ENCODE measurements around the gene STON2. TPM values are rescaled to one million over a fixed set of nuclear protein-coding genes. Genes with fewer than 3 reads are reported as not detected.

The STON2 gene
- polyA plus RNA-seq, 2 donors = 8.5 to 20.4 TPM

GRCh38 chr14:81406863-81407262 lies 6.7 kb upstream of the STON2 start:
- no peaks in the 10 kb centered on the region for H3K27me3 ChIP-seq (ENCODE audit: control insufficient read depth in 1 of 2, insufficient read depth in 2 of 2, low read length in 2 of 2)
- no peak overlapping the region for H3K27ac ChIP-seq (ENCODE audit: low read depth in 2 of 2, low read length in 1 of 2)
- H3K9me3 ChIP-seq (ENCODE audit: control insufficient read depth in 2 of 2, insufficient read depth in 1 of 2, low read depth in 1 of 2, low read length in 1 of 2) = no peaks in the 10 kb centered on the region
- peaks cover 0 to 9% of the 10 kb centered on the region in 2 donors for H3K4me1 ChIP-seq (ENCODE audit: control insufficient read depth in 2 of 2, insufficient read depth in 2 of 2, low read length in 1 of 2)
- no peak overlapping the region for H3K4me3 ChIP-seq (ENCODE audit: low read depth in 1 of 2, low read length in 2 of 2)
- WGBS, 2 donors = 56 to 62% methylated on average over 4 of the region's 4 CpGs
- H3K36me3 ChIP-seq (ENCODE audit: control insufficient read depth in 2 of 2, insufficient read depth in 2 of 2, low read length in 1 of 2) = no peaks in the 10 kb centered on the region

GRCh38 chr14:81402123-81402495 lies 2.0 kb upstream of the STON2 start:
- WGBS, 2 donors = 76 to 85% methylated on average over 2 of the region's 2 CpGs
- no peaks in the 10 kb centered on the region for H3K36me3 ChIP-seq (ENCODE audit: control insufficient read depth in 2 of 2, insufficient read depth in 2 of 2, low read length in 1 of 2)
- H3K4me3 ChIP-seq (ENCODE audit: low read depth in 1 of 2, low read length in 2 of 2) = no peak overlapping the region
- H3K27me3 ChIP-seq (ENCODE audit: control insufficient read depth in 1 of 2, insufficient read depth in 2 of 2, low read length in 2 of 2) = no peaks in the 10 kb centered on the region
- peaks cover 0 to 14% of the 10 kb centered on the region in 2 donors for H3K4me1 ChIP-seq (ENCODE audit: control insufficient read depth in 2 of 2, insufficient read depth in 2 of 2, low read length in 1 of 2)
- peak overlapping the region; percentile 82 to 96 for H3K27ac ChIP-seq (ENCODE audit: low read depth in 2 of 2, low read length in 1 of 2)
- H3K9me3 ChIP-seq (ENCODE audit: control insufficient read depth in 2 of 2, insufficient read depth in 1 of 2, low read depth in 1 of 2, low read length in 1 of 2) = no peaks in the 10 kb centered on the region

GRCh38 chr14:81401420-81402122 lies 1.4 kb upstream of the STON2 start:
- H3K4me1 ChIP-seq (ENCODE audit: control insufficient read depth in 2 of 2, insufficient read depth in 2 of 2, low read length in 1 of 2) = peaks cover 0 to 14% of the 10 kb centered on the region in 2 donors
- H3K4me3 ChIP-seq (ENCODE audit: low read depth in 1 of 2, low read length in 2 of 2) = no peak overlapping the region
- H3K9me3 ChIP-seq (ENCODE audit: control insufficient read depth in 2 of 2, insufficient read depth in 1 of 2, low read depth in 1 of 2, low read length in 1 of 2) = no peaks in the 10 kb centered on the region
- 90 to 94% methylated on average over 2 of the region's 2 CpGs for WGBS, 2 donors
- no peaks in the 10 kb centered on the region for H3K36me3 ChIP-seq (ENCODE audit: control insufficient read depth in 2 of 2, insufficient read depth in 2 of 2, low read length in 1 of 2)
- no peaks in the 10 kb centered on the region for H3K27me3 ChIP-seq (ENCODE audit: control insufficient read depth in 1 of 2, insufficient read depth in 2 of 2, low read length in 2 of 2)
- H3K27ac ChIP-seq (ENCODE audit: low read depth in 2 of 2, low read length in 1 of 2) = peak overlapping the region; percentile 96

GRCh38 chr14:81400852-81401251 lies 728 bp upstream of the STON2 start:
- Histone ChIP-seq H3K9me3 (ENCODE audit: control insufficient read depth in 2 of 2, insufficient read depth in 1 of 2, low read depth in 1 of 2, low read length in 1 of 2) (no peaks in the 10 kb centered on the region), H3K27ac (ENCODE audit: low read depth in 2 of 2, low read length in 1 of 2) (peak overlapping the region; percentile 96), H3K4me3 (ENCODE audit: low read depth in 1 of 2, low read length in 2 of 2) (no peak overlapping the region), H3K27me3 (ENCODE audit: control insufficient read depth in 1 of 2, insufficient read depth in 2 of 2, low read length in 2 of 2) (no peaks in the 10 kb centered on the region), H3K4me1 (ENCODE audit: control insufficient read depth in 2 of 2, insufficient read depth in 2 of 2, low read length in 1 of 2) (peaks cover 0 to 14% of the 10 kb centered on the region in 2 donors), H3K36me3 (ENCODE audit: control insufficient read depth in 2 of 2, insufficient read depth in 2 of 2, low read length in 1 of 2) (no peaks in the 10 kb centered on the region)
- WGBS, 2 donors = 34 to 45% methylated on average over 8 of the region's 8 CpGs

GRCh38 chr14:81398196-81398891 lies 1.8 kb downstream of the STON2 start:
- 77 to 79% methylated on average over 6 of the region's 6 CpGs for WGBS, 2 donors
- Histone ChIP-seq H3K4me3 (ENCODE audit: low read depth in 1 of 2, low read length in 2 of 2) (no peak overlapping the region), H3K4me1 (ENCODE audit: control insufficient read depth in 2 of 2, insufficient read depth in 2 of 2, low read length in 1 of 2) (peaks cover under 1 to 13% of the 10 kb centered on the region in 2 donors), H3K36me3 (ENCODE audit: control insufficient read depth in 2 of 2, insufficient read depth in 2 of 2, low read length in 1 of 2) (peaks cover 0 to 4% of the 10 kb centered on the region in 2 donors), H3K9me3 (ENCODE audit: control insufficient read depth in 2 of 2, insufficient read depth in 1 of 2, low read depth in 1 of 2, low read length in 1 of 2) (no peaks in the 10 kb centered on the region), H3K27ac (ENCODE audit: low read depth in 2 of 2, low read length in 1 of 2) (peak overlapping the region in 1 of 2 donors; percentile 14), H3K27me3 (ENCODE audit: control insufficient read depth in 1 of 2, insufficient read depth in 2 of 2, low read length in 2 of 2) (no peaks in the 10 kb centered on the region)

- Histone ChIP-seq H3K4me1 (ENCODE audit: control insufficient read depth in 2 of 2, insufficient read depth in 2 of 2, low read length in 1 of 2) (peaks cover 3 to 12% of the 10 kb centered on the region in 2 donors), H3K9me3 (ENCODE audit: control insufficient read depth in 2 of 2, insufficient read depth in 1 of 2, low read depth in 1 of 2, low read length in 1 of 2) (no peaks in the 10 kb centered on the region)
- 91 to 95% methylated on average over 7 of the region's 7 CpGs for WGBS, 2 donors
Measured at GRCh38 chr14:81396113-81396512, 4.0 kb downstream of the STON2 start.

GRCh38 chr14:81394739-81395138 lies 5.4 kb downstream of the STON2 start:
- peak overlapping the region; percentile 45 to 76 for H3K27ac ChIP-seq (ENCODE audit: low read depth in 2 of 2, low read length in 1 of 2)
- H3K4me1 ChIP-seq (ENCODE audit: control insufficient read depth in 2 of 2, insufficient read depth in 2 of 2, low read length in 1 of 2) = peaks cover 3 to 9% of the 10 kb centered on the region in 2 donors
- 77 to 90% methylated on average over 1 of the region's 1 CpG for WGBS, 2 donors
- peaks cover 0 to 4% of the 10 kb centered on the region in 2 donors for H3K36me3 ChIP-seq (ENCODE audit: control insufficient read depth in 2 of 2, insufficient read depth in 2 of 2, low read length in 1 of 2)
- H3K27me3 ChIP-seq (ENCODE audit: control insufficient read depth in 1 of 2, insufficient read depth in 2 of 2, low read length in 2 of 2) = no peaks in the 10 kb centered on the region
- H3K9me3 ChIP-seq (ENCODE audit: control insufficient read depth in 2 of 2, insufficient read depth in 1 of 2, low read depth in 1 of 2, low read length in 1 of 2) = no peaks in the 10 kb centered on the region
- no peak overlapping the region for H3K4me3 ChIP-seq (ENCODE audit: low read depth in 1 of 2, low read length in 2 of 2)

More at GRCh38 chr14:81396113-81396512, 4.0 kb downstream of the STON2 start:
- H3K27me3 ChIP-seq (ENCODE audit: control insufficient read depth in 1 of 2, insufficient read depth in 2 of 2, low read length in 2 of 2) = no peaks in the 10 kb centered on the region
- H3K27ac ChIP-seq (ENCODE audit: low read depth in 2 of 2, low read length in 1 of 2) = no peak overlapping the region
- peaks cover 0 to 4% of the 10 kb centered on the region in 2 donors for H3K36me3 ChIP-seq (ENCODE audit: control insufficient read depth in 2 of 2, insufficient read depth in 2 of 2, low read length in 1 of 2)
- no peak overlapping the region for H3K4me3 ChIP-seq (ENCODE audit: low read depth in 1 of 2, low read length in 2 of 2)

GRCh38 chr14:81392976-81393643 lies 7.0 kb downstream of the STON2 start:
- peaks cover 3 to 6% of the 10 kb centered on the region in 2 donors for H3K4me1 ChIP-seq (ENCODE audit: control insufficient read depth in 2 of 2, insufficient read depth in 2 of 2, low read length in 1 of 2)
- H3K27ac ChIP-seq (ENCODE audit: low read depth in 2 of 2, low read length in 1 of 2) = peak overlapping the region; percentile 91 to 97
- no peak overlapping the region for H3K4me3 ChIP-seq (ENCODE audit: low read depth in 1 of 2, low read length in 2 of 2)
- 52 to 60% methylated on average over 6 of the region's 6 CpGs for WGBS, 2 donors
- no peaks in the 10 kb centered on the region for H3K27me3 ChIP-seq (ENCODE audit: control insufficient read depth in 1 of 2, insufficient read depth in 2 of 2, low read length in 2 of 2)
- H3K9me3 ChIP-seq (ENCODE audit: control insufficient read depth in 2 of 2, insufficient read depth in 1 of 2, low read depth in 1 of 2, low read length in 1 of 2) = no peaks in the 10 kb centered on the region
- H3K36me3 ChIP-seq (ENCODE audit: control insufficient read depth in 2 of 2, insufficient read depth in 2 of 2, low read length in 1 of 2) = peaks cover 3 to 4% of the 10 kb centered on the region in 2 donors

GRCh38 chr14:81392052-81392451 lies 8.1 kb downstream of the STON2 start:
- WGBS, 2 donors = 82 to 90% methylated on average over 5 of the region's 5 CpGs
- Histone ChIP-seq H3K9me3 (ENCODE audit: control insufficient read depth in 2 of 2, insufficient read depth in 1 of 2, low read depth in 1 of 2, low read length in 1 of 2) (no peaks in the 10 kb centered on the region), H3K4me3 (ENCODE audit: low read depth in 1 of 2, low read length in 2 of 2) (no peak overlapping the region), H3K4me1 (ENCODE audit: control insufficient read depth in 2 of 2, insufficient read depth in 2 of 2, low read length in 1 of 2) (peaks cover 3 to 6% of the 10 kb centered on the region in 2 donors), H3K36me3 (ENCODE audit: control insufficient read depth in 2 of 2, insufficient read depth in 2 of 2, low read length in 1 of 2) (peaks cover 3 to 4% of the 10 kb centered on the region in 2 donors), H3K27ac (ENCODE audit: low read depth in 2 of 2, low read length in 1 of 2) (peak overlapping the region; percentile 34), H3K27me3 (ENCODE audit: control insufficient read depth in 1 of 2, insufficient read depth in 2 of 2, low read length in 2 of 2) (no peaks in the 10 kb centered on the region)
